HG02763 (cell line): Measurements from ENCODE around the gene PLCXD1.
"Not testable (repeated sequence)": the region's sequence is repeated elsewhere in the genome, so short reads cannot be mapped to it uniquely, and the experiment has no call there.

ENCODE experiments used
- ATAC-seq: cut with Tn5 transposase; IDR thresholded peaks from one replicate; pipeline ENCODE4 v1.9.1; 2021; ENCODE audit warnings: mild to moderate bottlenecking, moderate library complexity; ENCODE audit not compliant: unreplicated experiment

The PLCXD1 gene

DNA sequence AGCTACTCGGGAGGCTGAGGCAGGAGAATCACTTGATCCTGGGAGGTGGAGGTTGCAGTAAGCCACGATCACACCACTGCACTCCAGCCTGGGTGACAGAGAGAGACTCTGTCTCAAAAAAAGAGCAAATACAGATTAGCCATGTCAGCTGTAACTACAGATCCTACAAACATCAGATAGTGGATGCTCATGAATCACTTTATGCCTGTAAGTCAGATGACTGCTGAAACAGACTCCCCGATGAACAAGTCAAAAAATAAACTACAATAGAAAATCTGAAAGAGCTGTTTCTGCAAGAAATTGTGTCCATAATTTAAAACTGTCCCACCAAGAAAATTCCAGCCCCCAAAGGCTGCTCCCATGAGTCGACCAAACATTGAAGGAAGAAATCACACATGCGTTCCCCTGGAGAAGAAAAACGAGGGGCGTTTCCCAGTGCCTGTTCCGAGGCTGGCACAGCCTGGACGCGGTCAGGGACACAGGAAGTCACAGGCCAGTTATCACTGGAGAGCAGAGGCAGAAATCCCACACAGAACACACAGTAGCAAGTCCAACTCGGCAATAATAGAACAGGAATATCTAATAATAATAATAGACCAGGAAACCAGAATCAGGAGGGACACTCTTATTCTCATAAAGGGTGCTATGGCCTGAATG, 67.4 kb downstream of the PLCXD1 start:
- ATAC-seq, result no peak

DNA sequence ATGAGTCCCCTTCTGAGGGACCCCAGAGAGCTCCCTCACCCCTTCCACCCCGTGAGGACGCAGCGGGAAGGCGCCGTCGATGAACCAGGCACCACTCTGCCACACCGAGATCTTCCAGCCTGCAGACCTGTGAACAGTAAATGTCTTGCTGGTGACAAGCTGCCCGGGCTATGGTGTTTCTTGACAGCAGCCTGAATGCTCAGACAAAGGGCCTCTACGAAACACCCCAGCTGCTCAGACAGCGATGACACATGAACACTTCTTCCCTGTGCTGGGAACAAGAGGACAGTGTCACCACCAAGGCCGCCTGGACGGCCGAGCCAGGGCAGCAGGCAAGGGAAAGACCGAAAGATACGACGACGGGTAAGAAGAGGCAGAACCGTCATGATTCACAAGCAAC, 68.0 kb downstream of the PLCXD1 start:
- ATAC-seq, result no peak

DNA sequence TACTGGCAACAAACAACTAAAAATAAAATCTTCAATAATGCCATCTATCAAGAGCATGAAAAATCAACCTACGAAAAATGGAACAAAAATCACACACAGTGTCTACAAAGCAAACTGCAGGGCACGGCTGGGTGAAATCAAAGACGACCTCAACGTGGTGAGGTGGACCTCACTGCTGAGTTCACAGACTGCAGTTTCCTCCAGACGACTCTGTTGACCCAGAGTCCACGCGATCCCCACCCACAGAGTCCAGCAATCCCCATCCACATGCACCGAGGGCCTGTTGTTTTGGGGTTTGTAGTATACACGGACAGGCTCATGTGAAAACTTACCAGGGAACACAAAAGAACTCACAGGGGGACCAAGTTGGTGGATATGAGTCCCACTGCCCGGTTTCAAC, 68.5 kb downstream of the PLCXD1 start:
- ATAC-seq, result no peak

DNA sequence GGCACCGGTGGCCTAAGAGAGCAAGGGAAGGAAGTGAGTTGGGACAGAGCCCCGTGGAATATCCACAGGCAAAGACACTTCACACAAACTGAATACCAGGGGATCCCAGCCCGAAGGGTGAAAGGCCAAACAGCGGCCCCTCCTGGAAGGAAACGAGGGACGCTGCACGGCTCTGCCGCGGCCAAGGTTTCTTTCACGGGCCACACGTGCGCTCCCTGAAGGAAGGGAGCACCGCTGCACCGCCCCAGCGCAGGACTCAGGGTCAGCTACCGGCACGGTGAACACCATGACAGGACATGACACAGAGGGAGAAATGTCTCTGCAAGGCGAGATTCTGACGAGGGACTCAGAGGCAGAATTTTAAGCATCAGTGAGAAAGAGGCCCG, 69.0 kb downstream of the PLCXD1 start:
- no peak for ATAC-seq

DNA sequence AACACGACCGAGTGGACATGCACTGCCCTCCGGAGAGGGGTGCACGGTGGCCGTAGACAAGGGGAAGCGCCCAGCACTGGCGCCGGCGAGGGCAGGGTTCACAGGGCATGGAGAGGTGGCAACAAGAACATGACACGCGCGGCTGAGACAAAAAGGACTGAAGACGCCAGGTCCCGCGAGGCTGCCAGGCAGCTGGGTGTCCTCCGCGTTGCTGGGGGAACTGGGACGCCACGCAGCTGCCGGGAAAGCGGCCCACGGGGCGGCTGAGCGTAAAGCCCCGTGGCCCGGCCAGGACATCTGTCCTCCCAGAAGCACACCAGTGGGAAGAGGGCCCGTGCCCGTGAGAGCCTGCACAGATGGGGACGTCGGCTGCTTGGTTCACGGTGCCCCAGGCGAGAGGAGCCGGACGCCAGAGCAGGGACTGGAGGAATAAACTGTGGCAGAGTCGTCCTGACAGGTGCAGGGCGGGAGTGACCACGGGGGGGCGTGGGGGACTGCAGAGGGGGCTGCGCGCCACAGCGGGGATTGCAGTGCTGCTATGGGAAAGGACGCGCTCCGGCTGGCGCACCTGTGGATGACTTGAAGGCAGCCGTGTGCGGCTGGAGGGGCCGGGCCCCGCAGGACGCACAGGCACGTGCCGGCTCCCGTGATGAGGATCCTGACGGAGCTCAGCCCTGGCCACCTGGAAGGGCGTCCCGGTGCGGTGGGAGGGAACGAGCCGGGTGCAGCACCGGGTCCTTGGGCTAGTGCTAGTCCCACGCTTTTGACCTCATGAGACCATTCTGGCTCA, 69.5 kb downstream of the PLCXD1 start:
- no peak for ATAC-seq

DNA sequence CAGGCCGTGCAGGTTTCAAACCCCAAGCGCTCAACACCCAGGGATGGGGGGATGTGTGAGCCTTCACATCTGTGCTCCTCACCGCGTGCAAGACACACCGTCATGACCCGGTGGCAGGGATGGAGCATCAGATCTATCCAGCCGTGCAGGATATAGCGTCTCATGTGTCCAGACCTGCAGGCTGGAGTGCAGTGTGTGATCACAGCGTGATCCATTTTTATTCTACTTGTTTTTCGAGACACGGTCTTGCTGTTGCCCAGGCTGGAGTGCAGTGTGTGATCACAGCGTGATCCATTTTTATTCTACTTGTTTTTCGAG, 70.1 kb downstream of the PLCXD1 start:
- not testable (repeated sequence) for ATAC-seq

DNA sequence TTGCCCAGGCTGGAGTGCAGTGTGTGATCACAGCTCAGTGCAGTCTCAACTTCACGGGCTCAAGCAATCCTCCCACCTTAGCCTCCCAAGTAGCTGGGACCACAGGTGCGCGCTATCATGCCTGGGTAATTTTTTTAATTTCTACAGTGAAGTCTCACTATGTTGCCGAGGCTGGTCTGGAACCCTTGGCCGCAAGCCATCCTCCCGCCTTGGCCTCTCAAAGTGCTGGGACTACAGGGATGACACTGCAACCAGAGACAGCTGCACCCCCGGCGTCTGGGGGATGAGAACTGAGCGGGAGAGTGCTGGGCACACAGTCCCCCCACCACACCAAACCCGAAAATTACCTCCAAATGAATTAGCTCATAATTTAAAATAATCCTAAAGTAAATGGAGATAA, 70.6 kb downstream of the PLCXD1 start:
- ATAC-seq, result no peak

DNA sequence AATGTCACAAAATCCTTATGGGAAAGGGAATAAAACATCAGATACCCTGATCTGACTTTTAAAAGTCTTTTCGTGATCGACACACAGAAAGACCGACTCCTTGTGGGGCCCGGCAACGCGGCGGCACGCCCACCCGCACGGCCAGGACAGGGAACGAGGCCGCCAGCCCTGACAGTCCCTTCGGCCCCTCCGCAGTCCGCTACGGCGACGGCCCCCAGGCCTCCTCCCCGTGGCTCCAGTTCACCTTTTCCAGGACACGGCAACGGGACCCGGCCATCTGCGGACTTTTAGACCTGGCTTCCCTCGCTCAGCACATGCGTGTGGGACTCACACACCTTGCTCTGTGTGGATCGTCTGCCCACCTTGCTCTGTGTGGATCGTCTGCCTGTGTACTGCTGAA, 71.0 kb downstream of the PLCXD1 start:
- no peak for ATAC-seq

DNA sequence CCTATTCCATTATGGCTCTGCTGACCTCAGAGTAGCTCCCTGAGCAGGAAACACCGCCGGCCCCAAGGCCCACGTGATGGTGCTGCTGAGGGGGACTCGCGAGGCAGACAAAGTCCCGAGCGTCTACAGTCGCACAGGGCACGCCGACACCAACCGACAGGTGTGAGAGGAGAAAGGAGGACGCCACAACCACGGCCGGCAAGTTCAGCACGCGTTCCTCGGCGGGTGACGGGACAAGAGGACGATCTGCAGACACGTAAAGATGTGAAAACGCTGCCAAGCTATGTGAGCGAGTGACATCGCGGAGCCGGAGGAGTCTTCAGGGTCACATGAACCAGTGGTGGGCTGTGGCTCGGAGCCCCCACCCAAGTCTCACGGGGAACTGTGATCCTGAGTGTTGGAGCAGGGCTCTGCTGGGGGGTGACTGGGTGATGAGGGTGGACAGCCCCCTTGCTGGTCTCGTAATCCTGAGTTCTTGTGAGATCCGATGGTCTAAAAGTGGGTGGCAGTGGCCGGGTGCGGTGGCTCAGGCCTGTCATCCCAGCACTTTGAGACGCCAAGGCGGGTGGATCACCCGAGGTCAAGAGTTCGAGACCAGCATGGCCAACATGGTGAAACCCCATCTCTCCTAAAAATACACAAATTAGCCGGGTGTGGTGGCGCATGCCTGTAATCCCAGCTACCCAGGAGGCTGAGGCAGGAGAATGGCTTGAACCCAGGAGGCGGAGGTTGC, 71.6 kb downstream of the PLCXD1 start:
- ATAC-seq, result no peak
